ENCODE measurements around the gene IP6K1.
"Not testable (repeated sequence)": the region's sequence is repeated elsewhere in the genome, so short reads cannot be mapped to it uniquely, and the experiment has no call there.

IP6K1 gene

DNA sequence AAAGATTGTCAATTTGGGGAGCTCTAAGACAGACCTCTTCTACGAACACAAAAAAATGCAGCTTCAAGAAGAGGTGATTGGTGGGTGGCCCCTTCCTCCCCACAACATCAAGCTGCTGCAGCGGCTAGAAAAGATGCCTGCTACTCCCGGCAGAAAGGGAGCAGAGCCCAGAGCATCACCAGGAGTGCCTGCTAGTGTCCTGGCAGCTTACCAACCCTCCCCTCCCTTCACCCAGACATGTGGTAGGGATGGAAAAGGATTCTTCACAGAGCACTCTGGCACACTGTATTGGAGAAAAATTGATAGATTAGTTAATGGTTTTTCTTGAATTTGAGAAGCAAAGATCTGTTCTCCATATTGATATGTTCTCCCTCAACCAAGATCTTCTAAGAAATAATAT lies 10.8 kb downstream of the IP6K1 start:
- DNase-seq, result no peak
- in situ Hi-C loops (cut with HindIII; ENCODE audit: low pct_ligation_motif_present, low pct_unique_long_range_greater_than_20kb, low sequenced_read_pairs), result no loop called here

DNA sequence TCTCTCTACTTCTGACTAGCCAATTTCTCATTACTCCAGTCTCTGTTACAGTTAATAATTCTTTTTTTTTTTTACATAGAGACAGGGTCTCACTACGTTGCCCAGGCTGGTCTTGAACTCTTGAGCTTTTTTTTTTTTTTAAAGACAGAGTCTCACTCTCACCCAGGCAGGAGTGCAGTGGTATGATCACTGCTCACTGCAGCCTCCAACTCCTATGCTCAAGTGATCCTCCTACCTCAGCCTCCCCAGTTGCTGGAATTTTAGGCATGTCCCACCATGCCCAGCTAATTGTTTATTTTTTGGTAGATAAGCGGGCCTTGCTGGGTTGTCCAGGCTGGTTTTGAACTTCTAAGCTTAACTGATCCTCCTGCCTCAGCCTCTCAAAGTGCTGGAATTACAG lies 13.6 kb downstream of the IP6K1 start:
- no peak for DNase-seq
- in situ Hi-C loops (cut with HindIII; ENCODE audit: low pct_ligation_motif_present, low pct_unique_long_range_greater_than_20kb, low sequenced_read_pairs), result no loop called here

DNA sequence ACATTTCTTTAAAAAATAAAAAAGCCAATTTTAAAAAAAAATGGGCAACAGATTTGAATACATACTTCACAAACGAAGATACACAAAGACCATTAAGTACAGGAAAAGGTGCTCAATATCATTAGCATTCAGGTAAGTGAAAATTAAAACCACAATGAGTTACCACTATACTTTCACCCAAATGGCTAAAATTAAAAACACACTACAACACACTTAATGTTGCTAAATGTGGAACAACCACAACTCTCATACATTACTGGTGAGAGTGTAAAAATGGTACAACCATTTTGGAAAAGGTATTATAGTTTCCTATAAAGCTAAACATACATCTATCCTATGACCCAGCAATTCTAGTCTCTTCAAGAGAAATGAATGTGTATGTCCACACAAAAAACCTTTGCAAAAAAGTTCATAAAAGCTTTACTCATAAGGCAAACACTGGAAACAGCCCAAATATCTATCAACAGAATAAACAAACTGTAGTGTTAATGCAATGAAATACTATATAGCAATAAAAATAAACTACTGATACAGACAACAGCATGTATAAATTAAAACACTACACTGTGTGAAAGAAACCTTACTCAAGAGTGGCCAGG lies 14.9 kb downstream of the IP6K1 start:
- in situ Hi-C loops (cut with HindIII; ENCODE audit: low pct_ligation_motif_present, low pct_unique_long_range_greater_than_20kb, low sequenced_read_pairs), result no loop called here
- no peak for DNase-seq

DNA sequence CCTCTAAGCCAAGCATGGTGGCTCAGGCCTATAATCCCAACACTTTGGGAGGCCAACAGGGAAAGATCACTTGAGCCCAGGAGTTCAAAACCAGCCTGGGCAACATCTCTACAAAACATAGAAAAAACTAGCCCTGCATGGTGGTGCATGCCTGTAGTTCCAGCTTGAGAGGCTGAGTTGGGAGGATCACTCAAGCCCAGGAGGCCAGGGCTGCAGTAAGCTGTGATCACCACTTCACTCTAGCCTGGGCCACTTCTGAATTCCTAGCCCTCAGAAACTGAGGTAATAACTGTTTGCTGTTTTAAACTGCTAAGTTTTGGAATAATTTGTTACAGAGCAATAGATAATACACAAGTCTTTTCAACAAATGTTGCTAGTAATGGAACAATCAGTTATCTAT lies 16.4 kb downstream of the IP6K1 start:
- DNase-seq, result no peak
- in situ Hi-C loops (cut with HindIII; ENCODE audit: low pct_ligation_motif_present, low pct_unique_long_range_greater_than_20kb, low sequenced_read_pairs), result no loop called here

DNA sequence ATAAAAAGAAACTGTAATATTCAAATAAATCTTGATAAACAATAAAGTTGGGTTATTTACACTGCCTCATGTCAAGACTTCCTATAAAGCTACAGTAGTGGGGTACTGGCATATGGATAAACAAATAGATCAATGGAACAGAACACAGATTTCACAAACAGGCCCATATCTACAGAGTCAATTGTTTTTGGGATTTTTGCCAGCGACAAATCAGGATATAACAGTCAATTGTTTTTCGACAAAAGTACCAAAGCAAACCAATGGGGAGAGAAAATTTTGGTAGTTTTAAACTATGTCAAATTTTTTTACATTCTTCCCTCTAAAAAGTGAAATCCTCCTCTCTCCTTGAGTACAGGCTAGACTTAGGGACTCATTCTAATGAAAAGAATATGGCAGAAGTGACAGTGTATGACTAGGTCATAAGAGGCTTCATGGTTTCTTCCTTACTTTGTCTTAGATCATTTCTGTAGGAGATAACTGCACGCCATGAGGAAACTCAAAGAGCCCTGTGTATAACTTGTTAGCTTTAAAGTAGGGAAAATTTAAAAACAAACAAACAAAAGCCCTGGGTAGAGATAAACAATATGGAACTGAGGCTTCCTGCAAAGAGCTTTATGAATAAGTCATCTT lies 16.9 kb downstream of the IP6K1 start:
- no peak for DNase-seq
- in situ Hi-C loops (cut with HindIII; ENCODE audit: low pct_ligation_motif_present, low pct_unique_long_range_greater_than_20kb, low sequenced_read_pairs), result no loop called here

DNA sequence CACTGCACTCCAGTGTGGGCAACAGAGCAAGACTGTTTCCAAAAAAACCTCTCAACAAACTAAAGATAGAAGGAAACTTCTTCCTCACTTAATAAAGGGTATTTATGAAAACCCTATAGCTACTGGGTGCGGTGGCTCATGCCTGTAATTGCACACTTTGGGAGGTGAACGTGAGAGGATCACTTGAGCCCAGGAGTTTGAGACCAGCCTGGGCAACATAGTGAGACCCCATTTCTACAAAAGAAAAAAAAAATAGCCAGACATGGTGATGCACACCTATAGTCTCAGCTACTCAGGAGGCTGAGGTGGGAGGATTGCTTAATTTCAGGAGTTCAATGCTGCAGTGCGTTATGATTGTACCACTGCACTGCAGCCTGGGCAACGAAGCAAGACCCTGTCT lies 22.4 kb downstream of the IP6K1 start:
- in situ Hi-C loops (cut with HindIII; ENCODE audit: low pct_ligation_motif_present, low pct_unique_long_range_greater_than_20kb, low sequenced_read_pairs), result no loop called here
- DNase-seq, result no peak

DNA sequence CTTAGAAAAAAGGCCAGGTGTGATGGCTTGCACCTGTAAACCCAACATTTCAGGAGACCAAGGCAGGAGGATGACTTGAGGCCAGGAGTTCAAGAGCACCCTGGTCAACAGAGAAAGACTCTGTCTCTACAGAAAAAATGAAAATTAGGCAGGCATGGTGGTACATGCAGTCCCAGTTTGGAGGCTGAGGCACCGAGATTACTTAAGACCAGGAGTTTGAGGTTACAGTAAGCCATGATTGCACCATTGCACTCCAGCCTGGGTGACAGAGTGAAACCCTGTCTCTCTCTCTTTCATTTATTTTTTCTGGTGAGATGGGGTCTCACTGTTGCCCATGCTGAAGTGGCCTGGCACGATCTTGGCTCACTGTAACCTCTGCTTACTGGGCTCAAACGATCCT lies 24.7 kb downstream of the IP6K1 start:
- in situ Hi-C loops (cut with HindIII; ENCODE audit: low pct_ligation_motif_present, low pct_unique_long_range_greater_than_20kb, low sequenced_read_pairs), result no loop called here
- DNase-seq, result no peak

DNA sequence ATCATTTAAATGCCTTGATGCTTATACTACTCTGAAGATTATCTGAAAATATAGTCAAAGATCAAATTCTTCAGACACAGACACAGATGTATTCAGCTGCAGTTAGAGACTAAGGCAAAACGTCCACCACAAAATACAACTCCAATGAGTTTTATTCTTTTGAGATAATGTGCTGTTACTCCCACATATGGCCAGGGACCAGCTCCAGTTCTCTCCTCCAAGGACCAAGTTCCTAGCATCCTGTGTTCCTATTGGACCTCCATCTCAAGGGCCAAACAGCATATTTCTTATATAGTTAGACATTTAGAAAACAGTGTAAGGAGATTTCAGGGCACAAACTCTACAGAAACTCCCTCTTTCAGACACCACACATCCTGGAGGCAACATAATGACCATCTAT lies 27.1 kb downstream of the IP6K1 start:
- in situ Hi-C loops (cut with HindIII; ENCODE audit: low pct_ligation_motif_present, low pct_unique_long_range_greater_than_20kb, low sequenced_read_pairs), result no loop called here
- DNase-seq, result no peak

DNA sequence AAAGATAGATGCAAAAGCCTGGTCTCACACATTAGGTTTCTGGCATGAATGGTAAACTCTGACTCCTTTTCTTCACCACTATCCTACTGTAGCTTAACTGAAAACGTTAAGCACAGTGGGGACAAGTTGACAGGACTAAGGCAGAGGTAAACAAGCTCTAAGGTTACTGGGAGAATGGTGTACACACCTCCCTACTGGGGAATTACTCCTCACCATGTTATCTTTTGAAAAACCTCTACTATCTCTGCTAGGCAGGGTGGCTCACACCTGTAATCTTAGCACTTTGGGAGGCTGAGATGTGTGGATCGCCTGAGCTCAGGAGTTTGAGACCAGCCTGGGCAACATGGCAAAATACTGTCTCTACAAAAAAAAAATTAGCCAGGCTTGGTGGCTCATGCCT lies 29.1 kb downstream of the IP6K1 start:
- in situ Hi-C loops (cut with HindIII; ENCODE audit: low pct_ligation_motif_present, low pct_unique_long_range_greater_than_20kb, low sequenced_read_pairs), result no loop called here
- no peak for DNase-seq

DNA sequence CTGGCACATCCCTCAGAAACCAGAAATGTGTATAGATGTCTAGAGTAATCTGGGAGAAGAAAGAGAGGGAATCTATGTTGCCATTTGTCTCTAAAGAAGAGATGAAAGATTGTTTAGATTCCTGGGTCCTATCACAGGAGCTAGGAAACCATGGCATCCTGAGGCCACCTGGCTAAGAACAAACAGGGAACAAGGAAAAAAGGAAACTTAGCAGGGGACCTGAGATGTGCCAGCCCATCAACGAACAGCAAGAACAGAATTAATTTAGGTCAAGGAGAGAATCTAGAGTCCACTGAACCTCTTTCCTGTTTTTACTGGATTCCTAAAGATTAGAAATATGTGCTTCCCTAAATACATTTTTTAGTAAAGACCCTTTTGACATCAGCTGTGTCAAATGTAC lies 30.3 kb downstream of the IP6K1 start:
- DNase-seq, result no peak
- in situ Hi-C loops (cut with HindIII; ENCODE audit: low pct_ligation_motif_present, low pct_unique_long_range_greater_than_20kb, low sequenced_read_pairs), result no loop called here

DNA sequence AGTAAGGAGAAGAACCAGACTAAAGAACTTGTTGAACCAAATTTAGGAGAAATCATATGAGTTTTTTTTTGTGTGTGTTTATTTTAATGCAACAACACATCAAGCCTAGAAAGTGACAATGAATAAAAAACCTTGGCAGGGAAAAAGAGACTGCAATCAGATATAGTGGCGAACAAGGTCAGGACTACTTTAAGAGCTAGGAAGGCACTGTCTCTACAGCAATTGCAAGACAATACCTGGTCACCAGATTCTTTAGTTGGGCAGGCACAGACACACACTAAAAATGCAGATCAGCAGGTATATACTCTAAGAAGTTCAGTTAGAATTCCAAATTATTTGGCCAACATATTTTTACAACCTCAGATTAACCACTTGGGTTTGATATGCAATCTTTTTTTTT lies 31.8 kb downstream of the IP6K1 start:
- no peak for DNase-seq
- in situ Hi-C loops (cut with HindIII; ENCODE audit: low pct_ligation_motif_present, low pct_unique_long_range_greater_than_20kb, low sequenced_read_pairs), result no loop called here

DNA sequence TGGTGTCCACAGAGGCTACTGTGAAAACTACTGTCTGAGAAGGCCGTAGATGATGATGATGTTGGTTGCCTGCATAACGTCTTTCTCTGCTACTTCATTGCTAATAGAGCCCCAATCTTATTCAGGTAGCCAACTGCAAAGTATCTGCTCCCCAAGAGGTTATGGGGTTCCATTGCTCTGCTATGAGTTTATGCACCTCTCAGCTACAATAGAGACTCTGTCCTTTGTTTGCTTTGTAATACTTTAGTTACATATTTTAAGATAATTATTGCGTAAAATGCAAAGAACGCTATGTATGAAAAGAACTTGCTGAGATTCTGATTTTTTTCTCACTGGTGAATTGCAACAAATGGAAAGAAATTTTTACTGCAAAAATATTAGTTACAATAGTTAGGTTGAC lies 34.8 kb downstream of the IP6K1 start:
- DNase-seq, result no peak
- in situ Hi-C loops (cut with HindIII; ENCODE audit: low pct_ligation_motif_present, low pct_unique_long_range_greater_than_20kb, low sequenced_read_pairs), result no loop called here

DNA sequence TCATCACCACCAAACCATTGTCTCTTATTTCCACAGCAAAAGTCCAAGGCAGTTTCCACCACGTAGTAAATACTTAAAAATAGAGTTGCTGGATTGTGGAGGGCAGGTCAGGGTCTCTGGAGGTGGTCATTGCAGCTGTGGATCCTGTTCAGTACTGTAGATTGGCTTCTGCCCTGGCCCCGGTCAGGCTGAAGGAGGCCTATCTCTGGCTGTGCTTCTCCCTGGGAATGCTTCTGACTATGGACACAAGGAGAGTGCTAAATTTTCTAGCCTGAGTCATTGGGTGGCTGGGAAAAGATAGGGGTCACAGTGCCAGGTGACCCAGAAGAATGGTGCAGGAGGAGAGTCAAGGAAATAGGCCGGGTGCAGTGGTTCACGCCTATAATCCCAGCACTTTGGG lies 36.3 kb downstream of the IP6K1 start:
- DNase-seq, result no peak
- in situ Hi-C loops (cut with HindIII; ENCODE audit: low pct_ligation_motif_present, low pct_unique_long_range_greater_than_20kb, low sequenced_read_pairs), result no loop called here

DNA sequence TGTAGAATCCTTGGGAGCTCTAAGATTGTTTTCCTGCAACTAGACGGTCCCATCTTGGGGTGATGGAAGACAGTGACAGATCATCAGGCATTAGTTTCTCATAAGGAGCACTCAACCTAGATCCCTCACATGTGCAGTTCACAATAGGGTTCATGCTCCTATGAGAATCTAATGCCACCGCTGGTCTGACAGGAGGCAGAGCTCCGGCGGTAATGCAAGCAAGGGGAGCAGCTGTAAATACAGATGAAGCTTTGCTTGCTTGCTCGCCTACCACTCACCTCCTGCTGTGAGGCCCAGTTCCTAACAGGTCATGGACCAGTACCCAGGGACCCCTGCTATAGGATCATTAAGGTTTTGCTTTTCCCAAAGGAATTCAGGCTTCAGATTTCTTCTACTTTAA lies 37.5 kb downstream of the IP6K1 start:
- DNase-seq; in situ Hi-C loops (cut with HindIII; ENCODE audit: low pct_ligation_motif_present, low pct_unique_long_range_greater_than_20kb, low sequenced_read_pairs): not testable (repeated sequence)

DNA sequence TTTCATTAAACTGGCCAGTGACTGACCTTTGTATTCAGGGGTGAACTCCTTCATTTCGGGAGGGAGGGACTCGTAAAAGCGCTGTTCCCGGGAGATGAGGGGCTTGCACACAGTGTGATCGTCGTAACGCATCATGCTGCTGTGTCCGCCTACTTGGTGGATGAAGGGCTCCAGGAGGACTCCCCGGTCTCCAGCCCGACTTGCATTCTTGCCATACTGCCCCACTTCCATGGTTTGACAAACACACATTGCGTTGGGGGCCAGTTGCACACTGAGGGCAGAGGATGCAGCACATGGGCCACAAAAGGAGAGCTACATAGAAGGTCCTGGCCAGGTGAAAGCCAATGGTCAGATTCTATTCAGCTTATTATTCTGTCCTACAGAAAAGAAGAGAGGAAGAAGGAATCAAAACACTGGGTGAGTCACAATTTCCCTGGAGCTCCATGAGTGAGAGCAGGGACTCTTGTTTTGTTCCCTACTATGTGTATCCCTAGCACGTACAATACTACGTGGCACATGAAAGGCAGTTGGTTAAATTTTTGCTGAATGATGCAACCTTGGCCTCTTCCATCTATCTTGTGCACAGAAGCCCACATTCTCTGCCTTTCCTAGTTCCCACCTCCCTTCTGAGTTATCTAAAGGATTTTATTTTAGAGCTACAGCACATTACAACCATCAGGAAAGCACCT lies 38.4 kb downstream of the IP6K1 start:
- in situ Hi-C loops (cut with HindIII; ENCODE audit: low pct_ligation_motif_present, low pct_unique_long_range_greater_than_20kb, low sequenced_read_pairs), result no loop called here
- DNase-seq, result no peak

DNA sequence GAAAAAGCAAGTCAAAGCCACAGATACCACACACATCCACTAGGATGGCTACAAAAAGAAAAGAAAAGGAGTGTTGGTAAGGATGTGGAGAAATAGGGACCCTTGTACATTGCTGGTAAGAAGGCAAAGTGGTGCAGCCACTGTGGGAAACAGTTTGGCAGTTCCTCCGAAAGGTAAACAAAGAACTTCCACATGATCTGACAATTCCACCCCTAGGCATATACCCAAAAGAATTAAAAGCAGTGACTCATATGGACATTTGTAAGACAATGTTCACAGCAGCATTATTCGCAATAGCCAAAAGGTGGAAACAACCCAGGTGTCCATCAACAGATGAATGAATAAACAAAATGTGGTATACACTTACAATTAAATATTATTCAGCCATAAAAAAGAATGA lies 40.4 kb downstream of the IP6K1 start:
- in situ Hi-C loops (cut with HindIII; ENCODE audit: low pct_ligation_motif_present, low pct_unique_long_range_greater_than_20kb, low sequenced_read_pairs), result no loop called here
- DNase-seq, result no peak

DNA sequence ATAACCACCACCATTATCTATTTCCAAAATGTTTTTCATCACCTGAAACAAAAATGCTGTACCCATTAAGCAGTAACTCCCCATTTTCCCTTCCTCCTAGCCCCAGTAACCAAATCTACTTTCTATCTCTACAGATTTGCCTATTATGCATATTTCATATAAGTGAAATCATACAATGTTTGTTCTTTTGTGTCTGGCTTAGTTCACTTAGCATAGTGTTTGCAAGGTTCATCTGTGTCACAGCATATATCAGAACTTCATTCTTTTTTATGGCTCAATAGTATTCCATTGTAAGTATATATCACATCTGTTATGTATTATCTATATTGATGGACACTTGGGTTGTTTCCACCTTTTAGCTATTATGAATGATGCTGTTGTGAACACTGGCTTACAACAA lies 45.9 kb downstream of the IP6K1 start:
- no peak for DNase-seq
- in situ Hi-C loops (cut with HindIII; ENCODE audit: low pct_ligation_motif_present, low pct_unique_long_range_greater_than_20kb, low sequenced_read_pairs), result no loop called here

DNA sequence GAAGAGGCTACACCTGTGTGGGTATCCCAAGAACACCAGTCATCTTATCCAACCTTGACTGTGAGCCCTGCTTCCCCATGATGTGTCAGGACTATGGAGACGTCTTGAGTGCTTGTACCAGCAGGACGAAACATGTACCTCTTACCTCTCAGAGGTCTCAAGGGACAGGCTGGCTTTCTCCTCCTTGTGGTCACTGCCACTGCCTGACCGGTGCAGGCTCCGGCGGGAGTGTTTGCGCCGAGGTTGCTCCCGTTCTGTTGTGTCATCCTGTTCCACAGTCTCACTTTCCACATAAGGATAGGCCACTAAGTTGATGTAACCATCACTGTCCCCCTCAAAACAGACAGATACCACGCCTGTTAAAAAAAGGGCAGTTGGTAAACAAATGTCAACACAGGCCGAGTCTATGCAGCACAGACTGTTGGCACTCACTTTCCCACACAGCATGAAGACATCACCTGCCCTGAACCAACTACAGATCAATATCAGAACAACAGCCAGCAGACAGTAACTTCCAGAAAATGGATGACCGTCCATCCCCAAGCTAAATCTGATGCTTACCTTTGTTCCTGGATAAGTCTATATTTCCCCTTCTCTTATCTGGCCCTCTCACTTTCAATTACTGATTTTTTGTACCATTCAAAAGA lies 48.2 kb downstream of the IP6K1 start:
- in situ Hi-C loops (cut with HindIII; ENCODE audit: low pct_ligation_motif_present, low pct_unique_long_range_greater_than_20kb, low sequenced_read_pairs), result no loop called here
- DNase-seq, result no peak

DNA sequence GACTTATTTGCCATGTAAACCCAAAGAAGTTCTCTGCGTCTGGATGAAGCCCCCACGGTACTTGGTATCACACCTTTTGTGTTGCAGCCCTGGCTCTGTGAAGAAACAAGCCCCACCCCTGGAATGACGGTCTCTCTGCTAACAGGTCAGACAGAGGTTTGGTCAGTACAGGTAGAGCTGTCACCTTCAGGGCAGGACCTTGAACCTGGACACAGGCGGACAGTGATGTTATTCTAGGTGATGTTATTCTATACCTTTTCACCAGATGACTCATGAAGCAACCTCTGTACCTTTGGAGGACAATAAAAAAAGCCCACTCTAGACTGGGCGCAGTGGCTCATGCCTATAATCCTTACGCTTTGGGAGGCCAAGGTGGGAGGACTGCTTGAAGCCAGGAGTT lies 51.6 kb downstream of the IP6K1 start:
- no peak for DNase-seq
- in situ Hi-C loops (cut with HindIII; ENCODE audit: low pct_ligation_motif_present, low pct_unique_long_range_greater_than_20kb, low sequenced_read_pairs), result no loop called here

DNA sequence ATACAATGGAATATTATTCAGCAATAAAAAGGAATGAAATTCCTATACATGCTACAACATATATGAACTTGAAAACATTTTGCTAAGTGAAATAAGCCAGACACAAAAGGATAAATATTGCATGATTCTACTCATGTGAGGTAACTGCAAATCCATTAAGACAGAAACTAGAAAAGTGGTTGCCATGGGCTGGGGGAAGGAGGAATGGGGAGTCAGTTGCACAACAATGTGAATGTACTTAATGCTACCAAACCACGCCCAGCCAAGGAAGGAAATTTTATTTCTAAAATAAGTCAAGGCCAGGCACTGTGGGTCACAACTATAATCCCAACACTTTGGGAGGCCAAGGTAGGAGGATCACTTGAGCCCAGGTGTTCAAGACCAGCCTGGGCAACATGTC lies 52.8 kb downstream of the IP6K1 start:
- in situ Hi-C loops (cut with HindIII; ENCODE audit: low pct_ligation_motif_present, low pct_unique_long_range_greater_than_20kb, low sequenced_read_pairs), result no loop called here
- no peak for DNase-seq
